A549 (cell line): ENCODE results near the gene BRPF1. TPM values are rescaled to one million over a fixed set of nuclear protein-coding genes. Genes with fewer than 3 reads are reported as not detected.
A peak's percentile ranks its signal among the peaks of the same experiment; 100 is the strongest.

Experiments used
- ATAC-seq, 2 experiments: fragments of 200-7000 bp in 1 of 2; fragments of >200 bp in 1 of 2; cut with Nextera tagmentation in 1 of 2; cut with Tn5 transposase in 1 of 2; 3 replicates each; pipeline versions ENCODE4 v1.8.0 to v1.9.1; 2018 to 2020; ENCODE audit warnings: mild to moderate bottlenecking in 1 of 2, moderate library complexity in 1 of 2
- CTCF ChIA-PET: fragments of 300-600 bp; sonication (Branson Sonifier 250); formaldehyde crosslinking; extraction: SDS; loops from one replicate; lab custom pipeline; 2021; ENCODE audit warnings: antibody characterized with exemption, inconsistent platforms; lab: Yijun Ruan, JAX
- POLR2A ChIA-PET: fragments of 350-600 bp; formaldehyde crosslinking; extraction: SDS; loops from one replicate; lab custom pipeline; 2021; ENCODE audit warnings: antibody characterized with exemption, inconsistent platforms; lab: Yijun Ruan, JAX
- DNase-seq, 2 experiments: peaks; one replicate each; pipeline versions ENCODE4 v3.0.0 to v3.0.0-alpha.2; 2011 to 2016; ENCODE audit warnings: low read depth in 1 of 2, low spot score in 1 of 2
- FAIRE-seq: peaks from 2 replicates; lab custom pipeline; 2011; peaks lifted over from hg19 to GRCh38; lab: Jason Lieb, UNC
- H3K27ac ChIP-seq, 2 experiments: fragments of >200 bp; sonication (Bioruptor Twin); formaldehyde crosslinking; 3 replicates each; pipeline ENCODE4 v1.5.1; 2016 to 2017
- H3K4me1 ChIP-seq: fragments of >200 bp; sonication (Bioruptor Twin); formaldehyde crosslinking; 3 replicates; pipeline ENCODE4 v1.6.1; 2016
- H3K4me2 ChIP-seq: fragments of >200 bp; sonication (Bioruptor Twin); formaldehyde crosslinking; 3 replicates; pipeline ENCODE4 v1.6.1; 2016
- H3K4me3 ChIP-seq: fragments of >200 bp; sonication (Bioruptor Twin); formaldehyde crosslinking; 3 replicates; pipeline ENCODE4 v1.5.1; 2016
- H3K9me3 ChIP-seq: fragments of >200 bp; sonication (Bioruptor Twin); formaldehyde crosslinking; 3 replicates; pipeline ENCODE4 v1.6.1; 2016
- ATOH8 ChIP-seq: fragments of 250-450 bp; sonication (Bioruptor Pico); IDR thresholded peaks from 2 replicates; pipeline ENCODE4 v1.5.0; 2020; ENCODE audit warnings: low read depth, mild to moderate bottlenecking, moderate library complexity
- CTCF ChIP-seq: fragments of >200 bp; sonication (Bioruptor Twin); formaldehyde crosslinking; IDR thresholded peaks from 3 replicates; pipeline ENCODE4 v1.5.1; 2016
- EHF ChIP-seq: fragments of 250-450 bp; sonication (Bioruptor Pico); IDR thresholded peaks from 2 replicates; pipeline ENCODE4 v1.5.0; 2020; ENCODE audit warnings: mild to moderate bottlenecking
- FOSB ChIP-seq: fragments of 250-450 bp; sonication (Bioruptor Pico); IDR thresholded peaks from 2 replicates; pipeline ENCODE4 v1.5.0; 2020; ENCODE audit warnings: mild to moderate bottlenecking, moderate library complexity
- FOSL2 ChIP-seq, 2 experiments: fragments of 450-650 bp in 1 of 2; fragments of >200 bp in 1 of 2; sonication (Bioruptor Twin) in 1 of 2; formaldehyde crosslinking; IDR thresholded peaks; 2 replicates each; pipeline versions ENCODE4 v1.5.0 to v1.6.1; 2016 to 2020; ENCODE audit warnings: mild to moderate bottlenecking in 1 of 2, moderate library complexity in 1 of 2
- HMGXB4 ChIP-seq: fragments of 250-450 bp; sonication (Bioruptor Pico); IDR thresholded peaks from 2 replicates; pipeline ENCODE4 v1.5.0; 2021; ENCODE audit warnings: mild to moderate bottlenecking, moderate library complexity, borderline replicate concordance
- NPAS2 ChIP-seq: fragments of 250-450 bp; sonication (Bioruptor Pico); IDR thresholded peaks from 2 replicates; pipeline ENCODE4 v1.8.0; 2022; ENCODE audit warnings: mild to moderate bottlenecking, moderate library complexity, borderline replicate concordance
- RAD21 ChIP-seq, 2 experiments: fragments of >200 bp in 1 of 2; sonication (Bioruptor Twin) in 1 of 2; formaldehyde crosslinking in 1 of 2; IDR thresholded peaks in 1 of 2; conservative IDR thresholded peaks in 1 of 2; 2 replicates in 1 of 2; 3 replicates in 1 of 2; pipeline ENCODE4 v1.6.1; 2012 to 2018; ENCODE audit warnings: inconsistent platforms in 1 of 2
- RARB ChIP-seq: fragments of 250-450 bp; sonication (Bioruptor Pico); IDR thresholded peaks from 2 replicates; pipeline ENCODE4 v1.8.0; 2021; ENCODE audit warnings: mild to moderate bottlenecking, moderate library complexity
- RFX5 ChIP-seq: fragments of 450-650 bp; IDR thresholded peaks from 2 replicates; pipeline ENCODE4 v1.7.1; 2014; ENCODE audit warnings: antibody characterized with exemption, mild to moderate bottlenecking, moderate library complexity
- TP53 ChIP-seq: fragments of 250-450 bp; sonication (Bioruptor Pico); IDR thresholded peaks from 2 replicates; pipeline ENCODE4 v1.5.0; 2021; ENCODE audit warnings: mild to moderate bottlenecking, moderate library complexity
- USF2 ChIP-seq: fragments of 450-650 bp; IDR thresholded peaks from 2 replicates; pipeline ENCODE4 v1.6.1; 2014; ENCODE audit warnings: antibody characterized with exemption
- ZNF302 ChIP-seq: fragments of 250-450 bp; sonication (Bioruptor Pico); IDR thresholded peaks from 2 replicates; pipeline ENCODE4 v1.9.0; 2021; ENCODE audit warnings: inconsistent platforms, mild to moderate bottlenecking, moderate library complexity
- ZSCAN20 ChIP-seq: fragments of 250-450 bp; sonication (Bioruptor Pico); IDR thresholded peaks from 2 replicates; pipeline ENCODE4 v1.8.0; 2022; ENCODE audit warnings: mild to moderate bottlenecking, moderate library complexity
- WGBS: methylation state at CpG from one replicate; pipeline ENCODE4 v1.1.6; 2017; ENCODE audit errors: missing lambda C conversion rate; 5-methylcytosine and 5-hydroxymethylcytosine counted together
- polyA plus RNA-seq, 4 experiments: library from polyadenylated mRNA; depleted of rRNA in 3 of 4; stranded (reverse); fragments of >200 nt; fragmentation: RNase III in 1 of 4; extraction: RNeasy Plus Mini Kit Qiagen cat#74134 plus additional on column Dnase treatment in 1 of 4; gene quantifications; 2 replicates in 3 of 4; 3 replicates in 1 of 4; pipeline ENCODE4 v1.2.3, GENCODE V29; 2011 to 2017

BRPF1 gene
- polyA plus RNA-seq, 2 of the 4 experiments (the other 2 are of a cell fraction), result 8.6 to 12.4 TPM

GRCh38 chr3:9762871-9763270 is 31.3 kb downstream of the BRPF1 start:
- H3K4me2 ChIP-seq, result no peak overlapping the region
- FAIRE-seq, result no peak
- no peaks in the 10 kb centered on the region for H3K9me3 ChIP-seq
- TF ChIP-seq RFX5, result no peak
- TF ChIP-seq NPAS2 (CRISPR knock-in tag), result no peak
- no peak for TF ChIP-seq ZNF302 (CRISPR knock-in tag)
- TF ChIP-seq RAD21 (conservative IDR thresholded peaks at IDR 0.05 in 1 of 2, IDR thresholded peaks at IDR 0.05 in 1 of 2), result no peak
- no peak for TF ChIP-seq RARB (CRISPR knock-in tag)
- no peak for DNase-seq
- WGBS, result 96% methylated on average over 8 of the region's 8 CpGs
- no peak overlapping the region for H3K4me3 ChIP-seq
- ChIA-PET POLR2A (interaction anchor here (0.8 kb wide), 1 partner anchor 14 kb away, joined by 3 read pairs; no protein-coding TSS in a partner anchor), CTCF (interaction anchor here (0.9 to 1.9 kb wide), 4 partner anchors 30 to 184 kb away, joined by 3 to 6 read pairs (median 4); no protein-coding TSS in a partner anchor)
- H3K4me1 ChIP-seq, result peaks cover 3% of the 10 kb centered on the region; the same call in 2 of the 3 replicates
- no peak overlapping the region for H3K27ac ChIP-seq
- no peak for ATAC-seq

- CTCF ChIA-PET, result interaction anchor here (0.6 to 2.2 kb wide), 6 partner anchors 8 to 181 kb away, joined by 3 to 6 read pairs (median 3); no protein-coding TSS in a partner anchor
- FAIRE-seq, result no peak
Observed at GRCh38 chr3:9765865-9766264, 34.3 kb downstream of the BRPF1 start.

GRCh38 chr3:9767418-9767817 is 35.9 kb downstream of the BRPF1 start:
- Histone ChIP-seq H3K9me3 (no peaks in the 10 kb centered on the region), H3K27ac (no peak overlapping the region), H3K4me3 (no peak overlapping the region), H3K4me1 (peaks cover 27% of the 10 kb centered on the region), H3K4me2 (no peak overlapping the region)
- no peak for DNase-seq
- TF ChIP-seq FOSL2 (IDR thresholded peaks at IDR 0.05), result no peak
- no peak for TF ChIP-seq FOSL2 (CRISPR knock-in tag; IDR thresholded peaks at IDR 0.05)
- no peak for TF ChIP-seq RAD21 (conservative IDR thresholded peaks at IDR 0.05 in 1 of 2, IDR thresholded peaks at IDR 0.05 in 1 of 2)
- no peak for TF ChIP-seq HMGXB4 (CRISPR knock-in tag)
- TF ChIP-seq NPAS2 (CRISPR knock-in tag), result no peak
- TF ChIP-seq TP53 (CRISPR knock-in tag), result no peak
- TF ChIP-seq EHF, result no peak
- no peak for TF ChIP-seq ZSCAN20
- TF ChIP-seq CTCF, result no peak
- POLR2A ChIA-PET, result no interaction called here
- ATAC-seq, result no peak
- no peak for FAIRE-seq
- CTCF ChIA-PET, result interaction anchor here (0.8 to 2.2 kb wide), 5 partner anchors 17 to 264 kb away, joined by 3 to 6 read pairs (median 3); no protein-coding TSS in a partner anchor
- 86% methylated on average over 7 of the region's 7 CpGs for WGBS

More at GRCh38 chr3:9765865-9766264, 34.3 kb downstream of the BRPF1 start:
- H3K9me3 ChIP-seq, result no peaks in the 10 kb centered on the region
- TF ChIP-seq USF2, result peak; percentile 89
- no peak for TF ChIP-seq FOSB (CRISPR knock-in tag)
- no peak for TF ChIP-seq ATOH8 (CRISPR knock-in tag)
- ATAC-seq (0 out of 6 replicates have a peak, but pooled peaks of 1 of the 2 experiments have one; percentile 7), DNase-seq (no peak)
- H3K4me2 ChIP-seq, result no peak overlapping the region
- H3K4me1 ChIP-seq, result peaks cover 26% of the 10 kb centered on the region
- 90% methylated on average over 4 of the region's 4 CpGs for WGBS
- POLR2A ChIA-PET, result interaction anchor here (1.2 kb wide), 1 partner anchor 16 kb away, joined by 5 read pairs; the partner anchor contains the start of gene OGG1
- H3K4me3 ChIP-seq, result no peak overlapping the region
- H3K27ac ChIP-seq, result no peak overlapping the region
